DOHH2 (cell line): ENCODE data around the gene INSYN2B.

Experiments used
- H3F3A ChIP-seq: fragments of 200-600 bp; sonication (generic), shearing (Covaris generic); 2 replicates; pipeline ENCODE4 v1.6.0; 2016; ENCODE audit warnings: antibody characterized with exemption, mild to moderate bottlenecking; ENCODE audit not compliant: control insufficient read depth, insufficient read depth
- H3K27ac ChIP-seq: fragments of 200-600 bp; sonication (generic); 2 replicates; pipeline ENCODE4 v1.5.1; 2014; ENCODE audit warnings: low read depth, mild to moderate bottlenecking, low read length, moderate library complexity
- H3K27me3 ChIP-seq: fragments of 200-600 bp; sonication (generic); 2 replicates; pipeline ENCODE4 v1.6.1; 2014; ENCODE audit warnings: mild to moderate bottlenecking, low read length, mixed read lengths; ENCODE audit not compliant: control insufficient read depth
- H3K36me3 ChIP-seq: fragments of 200-600 bp; sonication (generic); 2 replicates; pipeline ENCODE4 v1.6.1; 2014; ENCODE audit warnings: mild to moderate bottlenecking, low read length, moderate library complexity, mixed read lengths; ENCODE audit not compliant: control insufficient read depth
- H3K4me1 ChIP-seq: fragments of 200-600 bp; sonication (generic); 2 replicates; pipeline ENCODE4 v1.6.1; 2014; ENCODE audit warnings: mild to moderate bottlenecking, low read length, mixed read lengths; ENCODE audit not compliant: control insufficient read depth
- H3K4me2 ChIP-seq: fragments of 200-600 bp; sonication (generic); 2 replicates; pipeline ENCODE4 v1.6.0; 2014; ENCODE audit warnings: mild to moderate bottlenecking, low read length, moderate library complexity
- H3K4me3 ChIP-seq: fragments of 200-600 bp; sonication (generic); 2 replicates; pipeline ENCODE4 v1.5.1; 2014; ENCODE audit warnings: mild to moderate bottlenecking, low read length, mixed read lengths
- H3K79me2 ChIP-seq: fragments of 200-600 bp; sonication (generic); 2 replicates; pipeline ENCODE4 v1.6.1; 2014; ENCODE audit warnings: mild to moderate bottlenecking, low read length, mixed read lengths; ENCODE audit not compliant: control insufficient read depth
- H3K9me2 ChIP-seq: fragments of 200-600 bp; sonication (generic); replicated peaks from 2 replicates; pipeline ENCODE4 v1.6.1; 2014; ENCODE audit warnings: mild to moderate bottlenecking, low read length, mixed read lengths; ENCODE audit not compliant: control insufficient read depth
- H3K9me3 ChIP-seq: fragments of 200-600 bp; sonication (generic); 2 replicates; pipeline ENCODE4 v1.6.1; 2014; ENCODE audit warnings: antibody characterized with exemption, low read length, mixed read lengths; ENCODE audit not compliant: control insufficient read depth, insufficient read depth
- H4K20me1 ChIP-seq: fragments of 200-600 bp; sonication (generic); 2 replicates; pipeline ENCODE4 v1.6.0; 2014; ENCODE audit warnings: low read depth, mild to moderate bottlenecking, antibody characterized with exemption, low read length, moderate library complexity; ENCODE audit not compliant: control insufficient read depth, insufficient read depth
- EZH2phosphoT487 ChIP-seq: fragments of 200-600 bp; sonication (generic); IDR thresholded peaks from 2 replicates; pipeline ENCODE4 v1.6.1; 2017; ENCODE audit warnings: borderline replicate concordance, mild to moderate bottlenecking, antibody characterized with exemption, low read length, moderate library complexity, mixed read lengths
- TF ChIP-seq, protein P1 (sequence below): fragments of 200-600 bp; sonication (generic); IDR thresholded peaks from one replicate; pipeline ENCODE4 v1.5.1; 2014; ENCODE audit warnings: antibody characterized with exemption, mild to moderate bottlenecking, low read depth, low read length; ENCODE audit not compliant: poor library complexity, severe bottlenecking

The INSYN2B gene

DNA sequence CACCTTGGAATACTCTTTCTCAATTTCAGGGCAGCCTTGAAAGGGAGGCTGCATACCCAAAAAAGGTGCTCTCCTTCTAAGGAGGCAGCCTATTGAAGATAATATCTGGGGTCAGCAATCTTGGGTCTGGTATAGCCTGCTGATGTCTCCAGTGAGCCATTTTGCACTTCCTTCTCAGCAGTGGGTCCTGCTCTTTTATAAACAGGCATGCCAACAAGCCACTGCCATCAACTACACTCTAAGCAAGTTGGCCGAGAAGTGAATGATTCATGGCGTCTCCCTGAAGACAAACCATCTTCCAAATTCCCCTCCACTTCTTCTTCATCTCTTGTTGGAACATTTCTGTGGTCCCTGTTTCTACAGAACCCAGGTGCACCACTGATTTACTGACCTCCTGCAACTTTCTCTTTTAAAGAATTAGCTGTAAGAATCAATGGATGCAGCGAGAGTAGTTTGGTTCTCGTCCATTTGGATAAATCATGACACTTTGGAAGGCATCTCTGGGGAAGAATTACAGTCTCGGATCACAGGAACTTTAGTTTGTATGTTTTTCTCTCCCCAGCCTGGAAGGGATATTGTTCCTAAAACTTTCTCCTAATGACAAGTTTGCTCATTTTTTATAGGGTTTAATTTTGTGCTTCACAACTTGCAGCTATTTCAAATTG is 108.3 kb downstream of the INSYN2B start:
- H3K4me1 ChIP-seq = no peaks in the 10 kb centered on the region
- H3K9me3 ChIP-seq = no peaks in the 10 kb centered on the region
- H3K4me3 ChIP-seq = no peak overlapping the region
- H3K4me2 ChIP-seq = no peak overlapping the region
- H3K36me3 ChIP-seq = peaks cover 30% of the 10 kb centered on the region
- no peak overlapping the region for H3K27ac ChIP-seq
- no peaks in the 10 kb centered on the region for H3K9me2 ChIP-seq
- no peaks in the 10 kb centered on the region for H3F3A ChIP-seq
- H3K27me3 ChIP-seq = no peaks in the 10 kb centered on the region
- no peaks in the 10 kb centered on the region; the same call in 1 of the 2 replicates for H4K20me1 ChIP-seq
- H3K79me2 ChIP-seq = no peaks in the 10 kb centered on the region
- no peak for TF ChIP-seq EZH2phosphoT487
- TF ChIP-seq, protein P1, sequence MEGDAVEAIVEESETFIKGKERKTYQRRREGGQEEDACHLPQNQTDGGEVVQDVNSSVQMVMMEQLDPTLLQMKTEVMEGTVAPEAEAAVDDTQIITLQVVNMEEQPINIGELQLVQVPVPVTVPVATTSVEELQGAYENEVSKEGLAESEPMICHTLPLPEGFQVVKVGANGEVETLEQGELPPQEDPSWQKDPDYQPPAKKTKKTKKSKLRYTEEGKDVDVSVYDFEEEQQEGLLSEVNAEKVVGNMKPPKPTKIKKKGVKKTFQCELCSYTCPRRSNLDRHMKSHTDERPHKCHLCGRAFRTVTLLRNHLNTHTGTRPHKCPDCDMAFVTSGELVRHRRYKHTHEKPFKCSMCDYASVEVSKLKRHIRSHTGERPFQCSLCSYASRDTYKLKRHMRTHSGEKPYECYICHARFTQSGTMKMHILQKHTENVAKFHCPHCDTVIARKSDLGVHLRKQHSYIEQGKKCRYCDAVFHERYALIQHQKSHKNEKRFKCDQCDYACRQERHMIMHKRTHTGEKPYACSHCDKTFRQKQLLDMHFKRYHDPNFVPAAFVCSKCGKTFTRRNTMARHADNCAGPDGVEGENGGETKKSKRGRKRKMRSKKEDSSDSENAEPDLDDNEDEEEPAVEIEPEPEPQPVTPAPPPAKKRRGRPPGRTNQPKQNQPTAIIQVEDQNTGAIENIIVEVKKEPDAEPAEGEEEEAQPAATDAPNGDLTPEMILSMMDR = no peak

DNA sequence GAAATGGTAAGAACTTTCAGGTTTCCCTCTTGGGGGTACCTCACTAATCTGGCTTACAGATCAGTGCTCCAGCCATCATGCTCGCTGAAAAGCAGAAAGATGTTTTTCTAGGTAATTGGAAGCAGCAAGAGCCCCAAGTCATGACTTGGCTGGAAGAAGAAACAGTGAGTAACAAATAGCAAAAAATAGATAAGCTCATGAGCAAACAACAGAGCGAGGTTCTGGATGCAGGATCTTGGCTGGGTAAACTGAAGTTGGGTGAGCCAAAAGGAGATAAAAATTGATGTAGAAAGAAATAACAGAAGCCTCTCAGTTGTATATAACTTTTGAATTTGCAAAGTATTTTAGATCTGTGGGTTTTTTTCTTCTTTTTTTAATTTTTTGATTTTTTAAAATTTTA is 110.1 kb downstream of the INSYN2B start:
- Histone ChIP-seq H3K27ac (no peak overlapping the region), H3F3A (no peaks in the 10 kb centered on the region), H3K36me3 (peaks cover 30% of the 10 kb centered on the region), H3K4me1 (no peaks in the 10 kb centered on the region), H3K79me2 (no peaks in the 10 kb centered on the region), H3K9me3 (no peaks in the 10 kb centered on the region), H3K4me3 (no peak overlapping the region), H3K4me2 (no peak overlapping the region), H3K9me2 (no peaks in the 10 kb centered on the region), H4K20me1 (no peaks in the 10 kb centered on the region; the same call in 1 of the 2 replicates), H3K27me3 (no peaks in the 10 kb centered on the region)
- TF ChIP-seq, protein P1 = no peak

DNA sequence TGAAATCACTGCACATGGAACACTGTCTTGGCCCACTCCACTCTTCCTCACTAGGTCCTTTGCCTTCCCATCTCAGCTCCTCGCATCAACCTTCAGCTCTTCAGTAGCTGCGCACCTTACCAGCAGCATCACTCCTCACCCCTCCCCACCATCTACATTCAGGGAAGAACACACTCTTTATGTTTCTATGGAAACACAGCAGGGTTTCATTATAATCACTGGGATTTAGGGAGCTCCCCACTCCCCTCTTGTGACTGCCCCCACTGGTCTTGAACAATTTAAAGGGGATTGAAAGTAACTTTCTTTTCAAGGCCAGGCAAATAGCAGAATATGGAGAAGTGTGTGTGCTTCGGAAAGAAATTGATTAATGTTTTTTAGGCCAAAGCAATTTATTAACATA is 111.2 kb downstream of the INSYN2B start:
- Histone ChIP-seq H3K4me2 (no peak overlapping the region), H3K27me3 (no peaks in the 10 kb centered on the region), H3K9me3 (no peaks in the 10 kb centered on the region), H3K4me1 (no peaks in the 10 kb centered on the region), H3K79me2 (no peaks in the 10 kb centered on the region), H4K20me1 (no peaks in the 10 kb centered on the region; the same call in 1 of the 2 replicates), H3K4me3 (no peak overlapping the region), H3K27ac (no peak overlapping the region), H3F3A (no peaks in the 10 kb centered on the region), H3K9me2 (no peaks in the 10 kb centered on the region), H3K36me3 (peaks cover 30% of the 10 kb centered on the region)
- no peak for TF ChIP-seq EZH2phosphoT487
- TF ChIP-seq, protein P1 = no peak
